Measurements from ENCODE around the gene GLT8D1. TPM values are rescaled to one million over a fixed set of nuclear protein-coding genes. Genes with fewer than 3 reads are reported as not detected.

GLT8D1 gene
- total and polyA plus RNA-seq, 2 of the 13 experiments (the other 11 are each of a cell fraction or from before 2014, with no cell fraction given): 110 to 121 TPM

DNA sequence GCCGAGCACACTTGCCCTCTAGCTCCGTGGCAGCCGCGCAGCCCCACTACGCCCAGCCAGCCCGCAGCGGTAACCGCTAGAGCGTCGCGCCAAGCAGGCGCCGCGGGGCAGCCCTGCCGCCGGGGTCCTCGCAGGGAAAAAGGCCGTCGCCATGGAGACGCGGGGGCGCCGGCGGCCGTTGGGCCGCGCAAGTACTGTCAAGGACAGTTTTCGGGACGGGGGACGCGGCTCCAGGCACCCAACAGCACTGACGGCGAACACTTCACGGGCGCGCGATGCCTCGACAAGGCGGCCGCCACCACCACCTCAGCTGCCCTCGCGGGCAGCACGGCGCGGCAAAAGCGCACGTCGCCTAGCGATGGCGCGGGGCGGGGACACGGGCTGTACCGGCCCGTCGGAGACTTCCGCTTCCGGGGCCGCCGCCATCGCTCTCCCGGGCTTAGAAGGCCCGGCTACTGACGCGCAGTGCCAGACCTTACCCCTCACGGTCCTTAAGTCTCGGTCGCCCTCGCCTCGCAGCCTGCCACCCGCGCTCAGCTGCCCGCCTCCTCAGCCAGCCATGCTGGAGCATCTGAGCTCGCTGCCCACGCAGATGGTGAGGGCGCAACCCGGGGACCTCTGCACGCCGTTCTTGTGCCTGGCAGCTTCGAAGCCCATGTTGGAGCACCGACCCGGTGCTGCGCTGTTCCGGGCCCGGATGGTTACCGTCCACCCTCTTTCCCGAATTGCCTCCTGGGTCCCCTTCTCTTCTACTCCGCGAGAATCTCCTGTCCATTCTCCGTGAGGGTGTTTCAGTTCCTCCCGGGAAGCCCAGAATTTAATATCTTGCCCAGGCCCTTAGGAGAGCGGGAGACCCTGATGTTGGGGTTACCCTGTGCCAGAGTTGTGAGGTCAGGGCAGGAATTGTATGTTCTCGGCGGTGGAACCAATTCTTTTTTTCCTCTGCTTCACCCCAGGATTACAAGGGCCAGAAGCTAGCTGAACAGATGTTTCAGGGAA lies at the start of gene GLT8D1, which contains the start of gene SPCS1 (continued):
- TF ChIP-seq, protein P1, sequence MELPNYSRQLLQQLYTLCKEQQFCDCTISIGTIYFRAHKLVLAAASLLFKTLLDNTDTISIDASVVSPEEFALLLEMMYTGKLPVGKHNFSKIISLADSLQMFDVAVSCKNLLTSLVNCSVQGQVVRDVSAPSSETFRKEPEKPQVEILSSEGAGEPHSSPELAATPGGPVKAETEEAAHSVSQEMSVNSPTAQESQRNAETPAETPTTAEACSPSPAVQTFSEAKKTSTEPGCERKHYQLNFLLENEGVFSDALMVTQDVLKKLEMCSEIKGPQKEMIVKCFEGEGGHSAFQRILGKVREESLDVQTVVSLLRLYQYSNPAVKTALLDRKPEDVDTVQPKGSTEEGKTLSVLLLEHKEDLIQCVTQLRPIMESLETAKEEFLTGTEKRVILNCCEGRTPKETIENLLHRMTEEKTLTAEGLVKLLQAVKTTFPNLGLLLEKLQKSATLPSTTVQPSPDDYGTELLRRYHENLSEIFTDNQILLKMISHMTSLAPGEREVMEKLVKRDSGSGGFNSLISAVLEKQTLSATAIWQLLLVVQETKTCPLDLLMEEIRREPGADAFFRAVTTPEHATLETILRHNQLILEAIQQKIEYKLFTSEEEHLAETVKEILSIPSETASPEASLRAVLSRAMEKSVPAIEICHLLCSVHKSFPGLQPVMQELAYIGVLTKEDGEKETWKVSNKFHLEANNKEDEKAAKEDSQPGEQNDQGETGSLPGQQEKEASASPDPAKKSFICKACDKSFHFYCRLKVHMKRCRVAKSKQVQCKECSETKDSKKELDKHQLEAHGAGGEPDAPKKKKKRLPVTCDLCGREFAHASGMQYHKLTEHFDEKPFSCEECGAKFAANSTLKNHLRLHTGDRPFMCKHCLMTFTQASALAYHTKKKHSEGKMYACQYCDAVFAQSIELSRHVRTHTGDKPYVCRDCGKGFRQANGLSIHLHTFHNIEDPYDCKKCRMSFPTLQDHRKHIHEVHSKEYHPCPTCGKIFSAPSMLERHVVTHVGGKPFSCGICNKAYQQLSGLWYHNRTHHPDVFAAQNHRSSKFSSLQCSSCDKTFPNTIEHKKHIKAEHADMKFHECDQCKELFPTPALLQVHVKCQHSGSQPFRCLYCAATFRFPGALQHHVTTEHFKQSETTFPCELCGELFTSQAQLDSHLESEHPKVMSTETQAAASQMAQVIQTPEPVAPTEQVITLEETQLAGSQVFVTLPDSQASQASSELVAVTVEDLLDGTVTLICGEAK (IDR thresholded peaks at IDR 0.05): peak; percentile 64
- TF ChIP-seq, protein P1 (CRISPR knock-in tag; IDR thresholded peaks at IDR 0.05): peak; percentile 43; the same call in 1 of the 2 replicates
- TF ChIP-seq IKZF1 (IDR thresholded peaks at IDR 0.05): no peak
- no peak for TF ChIP-seq KDM1A (CRISPR knock-in tag; IDR thresholded peaks at IDR 0.05)
- peak; percentile 40; the same call in 1 of the 2 replicates for TF ChIP-seq ZNF235 (CRISPR knock-in tag; IDR thresholded peaks at IDR 0.05; ENCODE audit: borderline replicate concordance)
- TF ChIP-seq, protein P2, sequence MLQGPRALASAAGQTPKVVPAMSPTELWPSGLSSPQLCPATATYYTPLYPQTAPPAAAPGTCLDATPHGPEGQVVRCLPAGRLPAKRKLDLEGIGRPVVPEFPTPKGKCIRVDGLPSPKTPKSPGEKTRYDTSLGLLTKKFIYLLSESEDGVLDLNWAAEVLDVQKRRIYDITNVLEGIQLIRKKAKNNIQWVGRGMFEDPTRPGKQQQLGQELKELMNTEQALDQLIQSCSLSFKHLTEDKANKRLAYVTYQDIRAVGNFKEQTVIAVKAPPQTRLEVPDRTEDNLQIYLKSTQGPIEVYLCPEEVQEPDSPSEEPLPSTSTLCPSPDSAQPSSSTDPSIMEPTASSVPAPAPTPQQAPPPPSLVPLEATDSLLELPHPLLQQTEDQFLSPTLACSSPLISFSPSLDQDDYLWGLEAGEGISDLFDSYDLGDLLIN (CRISPR knock-in tag; IDR thresholded peaks at IDR 0.05; ENCODE audit: borderline replicate concordance): no peak; the same call in 1 of the 2 replicates
- peak; percentile 11; the same call in 1 of the 2 replicates for TF ChIP-seq FOSL1 (CRISPR knock-in tag; IDR thresholded peaks at IDR 0.05; ENCODE audit: borderline replicate concordance)
- TF ChIP-seq ZNF607 (CRISPR knock-in tag; IDR thresholded peaks at IDR 0.05; ENCODE audit: borderline replicate concordance): no peak
- TF ChIP-seq CENPX (CRISPR knock-in tag; IDR thresholded peaks at IDR 0.05): no peak
- TF ChIP-seq ATF7 (IDR thresholded peaks at IDR 0.05): no peak
- TF ChIP-seq ATF7 (CRISPR knock-in tag; IDR thresholded peaks at IDR 0.05): no peak
- TF ChIP-seq, protein P3, sequence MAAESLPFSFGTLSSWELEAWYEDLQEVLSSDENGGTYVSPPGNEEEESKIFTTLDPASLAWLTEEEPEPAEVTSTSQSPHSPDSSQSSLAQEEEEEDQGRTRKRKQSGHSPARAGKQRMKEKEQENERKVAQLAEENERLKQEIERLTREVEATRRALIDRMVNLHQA (CRISPR knock-in tag; IDR thresholded peaks at IDR 0.05): no peak
- TF ChIP-seq, protein P4, sequence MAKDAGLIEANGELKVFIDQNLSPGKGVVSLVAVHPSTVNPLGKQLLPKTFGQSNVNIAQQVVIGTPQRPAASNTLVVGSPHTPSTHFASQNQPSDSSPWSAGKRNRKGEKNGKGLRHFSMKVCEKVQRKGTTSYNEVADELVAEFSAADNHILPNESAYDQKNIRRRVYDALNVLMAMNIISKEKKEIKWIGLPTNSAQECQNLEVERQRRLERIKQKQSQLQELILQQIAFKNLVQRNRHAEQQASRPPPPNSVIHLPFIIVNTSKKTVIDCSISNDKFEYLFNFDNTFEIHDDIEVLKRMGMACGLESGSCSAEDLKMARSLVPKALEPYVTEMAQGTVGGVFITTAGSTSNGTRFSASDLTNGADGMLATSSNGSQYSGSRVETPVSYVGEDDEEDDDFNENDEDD (CRISPR knock-in tag; IDR thresholded peaks at IDR 0.05; ENCODE audit: borderline replicate concordance): no peak
- peak; percentile 44; the same call in 1 of the 2 replicates for TF ChIP-seq HOXD1 (CRISPR knock-in tag; IDR thresholded peaks at IDR 0.05)
- no peak for TF ChIP-seq CHD4 (IDR thresholded peaks at IDR 0.05; ENCODE audit: borderline replicate concordance, low read length)
- TF ChIP-seq, protein P5, sequence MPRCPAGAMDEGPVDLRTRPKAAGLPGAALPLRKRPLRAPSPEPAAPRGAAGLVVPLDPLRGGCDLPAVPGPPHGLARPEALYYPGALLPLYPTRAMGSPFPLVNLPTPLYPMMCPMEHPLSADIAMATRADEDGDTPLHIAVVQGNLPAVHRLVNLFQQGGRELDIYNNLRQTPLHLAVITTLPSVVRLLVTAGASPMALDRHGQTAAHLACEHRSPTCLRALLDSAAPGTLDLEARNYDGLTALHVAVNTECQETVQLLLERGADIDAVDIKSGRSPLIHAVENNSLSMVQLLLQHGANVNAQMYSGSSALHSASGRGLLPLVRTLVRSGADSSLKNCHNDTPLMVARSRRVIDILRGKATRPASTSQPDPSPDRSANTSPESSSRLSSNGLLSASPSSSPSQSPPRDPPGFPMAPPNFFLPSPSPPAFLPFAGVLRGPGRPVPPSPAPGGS (CRISPR knock-in tag; IDR thresholded peaks at IDR 0.05): no peak

All from HepG2 (cell line).